Astrocyte (in vitro differentiated cells and primary cell): ENCODE results near the gene PEPD.

Experiments
- CTCF ChIP-seq: IDR thresholded peaks from 2 replicates; pipeline ENCODE4 v1.5.1; 2011; ENCODE audit warnings: low read depth, mild to moderate bottlenecking, inconsistent platforms, low read length, moderate library complexity; ENCODE audit not compliant: insufficient read depth
- EZH2 ChIP-seq: IDR thresholded peaks from 2 replicates; pipeline ENCODE4 v1.6.1; 2012; ENCODE audit warnings: mild to moderate bottlenecking, low read length, inconsistent platforms; ENCODE audit not compliant: insufficient read depth

GRCh38 chr19:33393286-33394005, 128.1 kb downstream of the PEPD start:
- TF ChIP-seq CTCF, result no peak
- no peak for TF ChIP-seq EZH2
